Peyer's patch (tissue), 4 donors: ENCODE results near the gene PTS.

ENCODE experiments used
- POLR2A ChIP-seq, 2 donors: fragments of 450-650 bp; IDR thresholded peaks; one replicate each; pipeline ENCODE4 v1.5.1; 2017; ENCODE audit warnings: antibody characterized with exemption in 2 of 2, mild to moderate bottlenecking in 2 of 2, moderate library complexity in 2 of 2
- TF ChIP-seq, protein P1 (sequence below), 6 experiments: fragments of 450-650 bp in 4 of 6; fragments of 200-600 bp in 2 of 6; sonication (generic) in 1 of 6; IDR thresholded peaks; one replicate each; pipeline ENCODE4 v1.5.1; 2017 to 2019; ENCODE audit warnings: antibody characterized with exemption in 6 of 6, mild to moderate bottlenecking in 3 of 6, moderate library complexity in 1 of 6

DNA sequence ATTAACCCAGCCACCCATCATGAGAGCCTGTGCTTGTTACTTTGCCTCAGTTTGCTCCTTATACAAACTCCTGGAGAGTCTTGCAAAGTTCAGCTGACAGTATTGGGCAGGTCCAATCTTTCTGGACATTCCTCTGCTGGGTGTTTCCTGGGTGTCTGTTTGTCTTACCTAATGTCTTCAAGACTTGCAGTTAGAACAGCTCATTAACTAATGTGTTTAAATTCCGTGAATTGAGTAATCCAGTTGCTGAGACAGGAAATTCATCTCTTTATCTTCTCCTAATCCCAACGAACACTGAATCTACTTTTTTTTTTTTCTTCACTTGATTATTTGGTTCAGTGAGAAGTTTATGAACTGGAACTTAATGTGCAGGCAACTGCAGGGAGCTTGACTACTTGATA, 30.3 kb upstream of the PTS start:
- TF ChIP-seq, protein P1, sequence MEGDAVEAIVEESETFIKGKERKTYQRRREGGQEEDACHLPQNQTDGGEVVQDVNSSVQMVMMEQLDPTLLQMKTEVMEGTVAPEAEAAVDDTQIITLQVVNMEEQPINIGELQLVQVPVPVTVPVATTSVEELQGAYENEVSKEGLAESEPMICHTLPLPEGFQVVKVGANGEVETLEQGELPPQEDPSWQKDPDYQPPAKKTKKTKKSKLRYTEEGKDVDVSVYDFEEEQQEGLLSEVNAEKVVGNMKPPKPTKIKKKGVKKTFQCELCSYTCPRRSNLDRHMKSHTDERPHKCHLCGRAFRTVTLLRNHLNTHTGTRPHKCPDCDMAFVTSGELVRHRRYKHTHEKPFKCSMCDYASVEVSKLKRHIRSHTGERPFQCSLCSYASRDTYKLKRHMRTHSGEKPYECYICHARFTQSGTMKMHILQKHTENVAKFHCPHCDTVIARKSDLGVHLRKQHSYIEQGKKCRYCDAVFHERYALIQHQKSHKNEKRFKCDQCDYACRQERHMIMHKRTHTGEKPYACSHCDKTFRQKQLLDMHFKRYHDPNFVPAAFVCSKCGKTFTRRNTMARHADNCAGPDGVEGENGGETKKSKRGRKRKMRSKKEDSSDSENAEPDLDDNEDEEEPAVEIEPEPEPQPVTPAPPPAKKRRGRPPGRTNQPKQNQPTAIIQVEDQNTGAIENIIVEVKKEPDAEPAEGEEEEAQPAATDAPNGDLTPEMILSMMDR (IDR thresholded peaks at IDR 0.05), result no peak
- TF ChIP-seq POLR2A (IDR thresholded peaks at IDR 0.05), result no peak
